Karpas-422 (cell line): Measurements from ENCODE around the gene UBE2C. TPM values are rescaled to one million over a fixed set of nuclear protein-coding genes. Genes with fewer than 3 reads are reported as not detected.

Source experiments
- DNase-seq: peaks from one replicate; pipeline ENCODE4 v3.0.0-alpha.2; 2015
- H2AFZ ChIP-seq: fragments of 200-600 bp; sonication (generic); 2 replicates; pipeline ENCODE4 v1.6.1; 2014; ENCODE audit warnings: antibody characterized with exemption, low read length, mixed read lengths
- H3K27ac ChIP-seq: fragments of 200-600 bp; sonication (generic); 2 replicates; pipeline ENCODE4 v1.5.1; 2014; ENCODE audit warnings: mild to moderate bottlenecking, low read length, moderate library complexity
- H3K27me3 ChIP-seq: fragments of 200-600 bp; sonication (generic); 2 replicates; pipeline ENCODE4 v1.6.1; 2014; ENCODE audit warnings: low read length, mixed read lengths
- H3K36me3 ChIP-seq: fragments of 200-600 bp; sonication (generic); 2 replicates; pipeline ENCODE4 v1.6.1; 2014; ENCODE audit warnings: low read length, mixed read lengths; ENCODE audit not compliant: insufficient read depth
- H3K4me1 ChIP-seq: fragments of 200-600 bp; sonication (generic); 2 replicates; pipeline ENCODE4 v1.6.1; 2014; ENCODE audit warnings: mild to moderate bottlenecking, low read length, mixed read lengths
- H3K4me2 ChIP-seq: fragments of 200-600 bp; sonication (generic); 2 replicates; pipeline ENCODE4 v1.6.1; 2014; ENCODE audit warnings: low read length, low read depth, mild to moderate bottlenecking; ENCODE audit not compliant: poor library complexity, severe bottlenecking
- H3K4me3 ChIP-seq: fragments of 200-600 bp; sonication (generic); 2 replicates; pipeline ENCODE4 v1.5.1; 2014; ENCODE audit warnings: mild to moderate bottlenecking, antibody characterized with exemption, low read length, mixed read lengths
- H3K79me2 ChIP-seq: fragments of 200-600 bp; sonication (generic); 2 replicates; pipeline ENCODE4 v1.6.1; 2014; ENCODE audit warnings: mild to moderate bottlenecking, low read length, mixed read lengths
- H3K9ac ChIP-seq: fragments of 200-600 bp; sonication (generic); 2 replicates; pipeline ENCODE4 v1.6.0; 2014; ENCODE audit warnings: low read length
- H3K9me2 ChIP-seq: fragments of 200-600 bp; sonication (generic), shearing (Covaris generic); replicated peaks from 2 replicates; pipeline ENCODE4 v1.6.0; 2014; ENCODE audit warnings: mild to moderate bottlenecking, low read length, moderate library complexity; ENCODE audit not compliant: insufficient read depth
- H3K9me3 ChIP-seq: fragments of 300-700, 200-600 bp; sonication (generic); 2 replicates; pipeline ENCODE4 v1.6.1; 2014; ENCODE audit warnings: low read length, mixed read lengths
- H4K20me1 ChIP-seq: fragments of 200-600 bp; sonication (generic); 2 replicates; pipeline ENCODE4 v1.6.1; 2014; ENCODE audit warnings: mild to moderate bottlenecking, antibody characterized with exemption, low read length, low read depth; ENCODE audit not compliant: insufficient read depth
- total RNA-seq: library from RNA; depleted of rRNA; stranded (reverse); fragments of >200 nt; shearing (Covaris generic); gene quantifications from 2 replicates; pipeline ENCODE4 v1.2.3, GENCODE V29; 2014; ENCODE audit warnings: low replicate concordance

UBE2C gene
- total RNA-seq, 1 experiment from 2014 or later = 141 TPM

GRCh38 chr20:45833030-45833882 is 20.8 kb downstream of the UBE2C start, which contains the start of gene SNX21:
Gene SNX21, plus strand, starts transcription at chr20:45833799. Its CDS starts 121 bp downstream, at chr20:45833920.
- Histone ChIP-seq H3K4me3 (no peak within 1 kb of the TSS), H3K9me2 (no peaks in the 10 kb centered on the region)

GRCh38 chr20:45833883-45834796 is 21.7 kb downstream of the UBE2C start:
- Histone ChIP-seq H3K9ac (no peak overlapping the region), H3K4me1 (no peaks in the 10 kb centered on the region), H3K79me2 (no peaks in the 10 kb centered on the region), H3K4me2 (no peak overlapping the region), H3K4me3 (no peak overlapping the region), H3K27me3 (no peaks in the 10 kb centered on the region), H3K27ac (no peak overlapping the region), H4K20me1 (no peaks in the 10 kb centered on the region), H3K9me2 (no peaks in the 10 kb centered on the region), H3K36me3 (no peaks in the 10 kb centered on the region), H2AFZ (no peak overlapping the region), H3K9me3 (no peaks in the 10 kb centered on the region)
- no peak for DNase-seq

More at GRCh38 chr20:45833030-45833882, 20.8 kb downstream of the UBE2C start, which contains the start of gene SNX21:
- no peak within 1 kb of the TSS for H3K9ac ChIP-seq
- H3K4me1 ChIP-seq = no peaks in the 10 kb centered on the region
- DNase-seq = no peak
- H2AFZ ChIP-seq = no peak within 1 kb of the TSS
- H3K27me3 ChIP-seq = no peaks in the 10 kb centered on the region
- no peaks in the 10 kb centered on the region for H3K79me2 ChIP-seq
- H4K20me1 ChIP-seq = no peaks in the 10 kb centered on the region
- H3K36me3 ChIP-seq = no peaks in the 10 kb centered on the region
- H3K4me2 ChIP-seq = no peak within 1 kb of the TSS
- no peaks in the 10 kb centered on the region for H3K9me3 ChIP-seq
- H3K27ac ChIP-seq = no peak within 1 kb of the TSS

GRCh38 chr20:45834797-45835161 is 22.3 kb downstream of the UBE2C start:
- Histone ChIP-seq H3K27me3 (no peaks in the 10 kb centered on the region), H2AFZ (no peak overlapping the region), H3K9me2 (no peaks in the 10 kb centered on the region), H3K9ac (no peak overlapping the region), H3K27ac (no peak overlapping the region), H3K36me3 (no peaks in the 10 kb centered on the region), H3K4me2 (no peak overlapping the region), H3K9me3 (no peaks in the 10 kb centered on the region), H3K4me1 (no peaks in the 10 kb centered on the region), H3K79me2 (no peaks in the 10 kb centered on the region), H3K4me3 (no peak overlapping the region), H4K20me1 (no peaks in the 10 kb centered on the region)
- no peak for DNase-seq

GRCh38 chr20:45835329-45835765 is 22.9 kb downstream of the UBE2C start:
- Histone ChIP-seq H4K20me1 (no peaks in the 10 kb centered on the region), H3K9me3 (no peaks in the 10 kb centered on the region), H3K79me2 (no peaks in the 10 kb centered on the region), H3K4me3 (no peak overlapping the region), H3K27me3 (no peaks in the 10 kb centered on the region), H2AFZ (no peak overlapping the region), H3K9me2 (no peaks in the 10 kb centered on the region), H3K36me3 (no peaks in the 10 kb centered on the region), H3K27ac (no peak overlapping the region), H3K4me2 (no peak overlapping the region), H3K9ac (no peak overlapping the region), H3K4me1 (no peaks in the 10 kb centered on the region)
- DNase-seq = peak; percentile 51

GRCh38 chr20:45835825-45836224 is 23.4 kb downstream of the UBE2C start:
- no peaks in the 10 kb centered on the region for H3K79me2 ChIP-seq
- H3K4me3 ChIP-seq = no peak overlapping the region
- no peaks in the 10 kb centered on the region for H3K27me3 ChIP-seq
- no peaks in the 10 kb centered on the region for H3K36me3 ChIP-seq
- no peak overlapping the region for H3K27ac ChIP-seq
- no peak overlapping the region for H3K4me2 ChIP-seq
- no peaks in the 10 kb centered on the region for H4K20me1 ChIP-seq
- no peaks in the 10 kb centered on the region for H3K9me3 ChIP-seq
- H3K4me1 ChIP-seq = no peaks in the 10 kb centered on the region
- no peak overlapping the region for H3K9ac ChIP-seq
- H3K9me2 ChIP-seq = no peaks in the 10 kb centered on the region
- DNase-seq = no peak
- H2AFZ ChIP-seq = no peak overlapping the region

GRCh38 chr20:45836841-45837240 is 24.4 kb downstream of the UBE2C start:
- no peaks in the 10 kb centered on the region for H3K9me2 ChIP-seq
- no peak overlapping the region for H3K9ac ChIP-seq
- H3K4me1 ChIP-seq = peaks cover 1% of the 10 kb centered on the region
- no peaks in the 10 kb centered on the region for H3K9me3 ChIP-seq
- no peaks in the 10 kb centered on the region for H4K20me1 ChIP-seq
- no peak overlapping the region for H2AFZ ChIP-seq
- no peak overlapping the region for H3K4me2 ChIP-seq
- no peaks in the 10 kb centered on the region for H3K27me3 ChIP-seq
- H3K27ac ChIP-seq = no peak overlapping the region
- DNase-seq = no peak
- H3K79me2 ChIP-seq = no peaks in the 10 kb centered on the region
- no peak overlapping the region for H3K4me3 ChIP-seq
- no peaks in the 10 kb centered on the region for H3K36me3 ChIP-seq

- Histone ChIP-seq H3K27me3 (no peaks in the 10 kb centered on the region), H3K9me3 (no peaks in the 10 kb centered on the region), H3K4me2 (no peak overlapping the region), H3K9me2 (no peaks in the 10 kb centered on the region), H3K4me3 (no peak overlapping the region), H3K27ac (no peak overlapping the region), H3K79me2 (no peaks in the 10 kb centered on the region), H2AFZ (no peak overlapping the region), H3K4me1 (peaks cover 18% of the 10 kb centered on the region), H3K9ac (no peak overlapping the region), H4K20me1 (no peaks in the 10 kb centered on the region), H3K36me3 (no peaks in the 10 kb centered on the region)
- no peak for DNase-seq
Measured at GRCh38 chr20:45840700-45841198, 28.3 kb downstream of the UBE2C start.
